Kidney (tissue), 14 donors: ENCODE results near the gene MOB3B. TPM values are rescaled to one million over a fixed set of nuclear protein-coding genes. Genes with fewer than 3 reads are reported as not detected.

Experiments used
- DNase-seq, 5 donors: peaks; one replicate each; pipeline ENCODE4 v3.0.0-alpha.2; 2013 to 2020
- FAIRE-seq: peaks from 2 replicates; lab custom pipeline; 2012; peaks lifted over from hg19 to GRCh38; lab: Jason Lieb, UNC
- H3K27ac ChIP-seq, 2 donors: one replicate each; pipeline ENCODE4 v1.7.0; 2013; ENCODE audit warnings: low read depth in 2 of 2, low read length in 2 of 2, inconsistent platforms in 1 of 2
- H3K27me3 ChIP-seq: one replicate; pipeline ENCODE4 v1.7.1; 2013; ENCODE audit warnings: low read length, inconsistent platforms; ENCODE audit not compliant: control insufficient read depth, insufficient read depth
- H3K36me3 ChIP-seq, 3 donors: one replicate each; pipeline versions ENCODE4 v1.7.0 to v1.7.1; 2013; ENCODE audit warnings: low read length in 3 of 3, control low read depth in 1 of 3, inconsistent platforms in 1 of 3; ENCODE audit not compliant: insufficient read depth in 3 of 3, control insufficient read depth in 2 of 3
- H3K4me1 ChIP-seq, 3 donors: one replicate each; pipeline versions ENCODE4 v1.7.0 to v1.7.1; 2013; ENCODE audit warnings: low read length in 3 of 3, inconsistent platforms in 1 of 3, low read depth in 1 of 3; ENCODE audit not compliant: control insufficient read depth in 2 of 3, insufficient read depth in 2 of 3
- H3K4me3 ChIP-seq, 3 donors: one replicate each; pipeline versions ENCODE4 v1.7.0 to v1.8.1; 2013; ENCODE audit warnings: low read length in 3 of 3, control low read depth in 1 of 3, inconsistent platforms in 1 of 3
- H3K9ac ChIP-seq, 3 donors: one replicate each; pipeline versions ENCODE4 v1.7.0 to v1.7.1; 2013; ENCODE audit warnings: low read length in 3 of 3, control low read depth in 1 of 3, inconsistent platforms in 1 of 3
- H3K9me3 ChIP-seq, 3 donors: one replicate each; pipeline versions ENCODE4 v1.7.0 to v1.7.1; 2013; ENCODE audit warnings: low read length in 3 of 3, control low read depth in 1 of 3, inconsistent platforms in 1 of 3; ENCODE audit not compliant: control insufficient read depth in 2 of 3, insufficient read depth in 1 of 3
- intact Hi-C: fragments of 100-400 bp; cut with DNase I; formaldehyde crosslinking; loops from one replicate; pipeline ENCODE4 v1.11.1; 2022
- polyA plus RNA-seq: library from polyadenylated mRNA; stranded (reverse); fragments of 350-450 nt; fragmentation: Illumina TruSeq; extraction: RNeasy Lipid Tissue Mini Kit (QIAGEN cat#74804); gene quantifications from one replicate; pipeline ENCODE4 v1.2.3, GENCODE V29; 2014; ENCODE audit warnings: low read depth, low replicate concordance; ENCODE audit not compliant: insufficient read depth
- total RNA-seq: library from RNA; stranded (reverse); fragmentation: NEBNext Ultra II Directional; extraction: Animal tissue kit (Norgen Biotek cat#: 25700); gene quantifications from one replicate; pipeline ENCODE4 v1.2.1, GENCODE V29; 2021
- TF ChIP-seq, protein P1 (sequence below): IDR thresholded peaks from 3 replicates; pipeline ENCODE4 v1.5.1; 2012; ENCODE audit warnings: mild to moderate bottlenecking, moderate library complexity, borderline replicate concordance; ENCODE audit not compliant: insufficient read depth; ENCODE audit errors: extremely low read depth
- donor health status: control.
- donor health status: control.
- donor health status: control.
- donor health status: control.
- donor health status: control.
- donor health status: DM: yes; HTN: yes; CAD: no.
- donor health status: Normal renal cell carcinoma (clear cell type).

MOB3B gene
- total and polyA plus RNA-seq, 2 donors from 2014 or later, result 5.9 to 22.5 TPM

- Histone ChIP-seq H3K27me3 (no peaks in the 10 kb centered on the region), H3K9me3 (no peaks in the 10 kb centered on the region), H3K36me3 (no peaks in the 10 kb centered on the region), H3K27ac (no peak overlapping the region), H3K9ac (no peak overlapping the region), H3K4me3 (no peak overlapping the region), H3K4me1 (peaks cover 0 to 15% (median 4%) of the 10 kb centered on the region in 3 donors)
- FAIRE-seq (no peak), DNase-seq (no peak)
- TF ChIP-seq, protein P1, sequence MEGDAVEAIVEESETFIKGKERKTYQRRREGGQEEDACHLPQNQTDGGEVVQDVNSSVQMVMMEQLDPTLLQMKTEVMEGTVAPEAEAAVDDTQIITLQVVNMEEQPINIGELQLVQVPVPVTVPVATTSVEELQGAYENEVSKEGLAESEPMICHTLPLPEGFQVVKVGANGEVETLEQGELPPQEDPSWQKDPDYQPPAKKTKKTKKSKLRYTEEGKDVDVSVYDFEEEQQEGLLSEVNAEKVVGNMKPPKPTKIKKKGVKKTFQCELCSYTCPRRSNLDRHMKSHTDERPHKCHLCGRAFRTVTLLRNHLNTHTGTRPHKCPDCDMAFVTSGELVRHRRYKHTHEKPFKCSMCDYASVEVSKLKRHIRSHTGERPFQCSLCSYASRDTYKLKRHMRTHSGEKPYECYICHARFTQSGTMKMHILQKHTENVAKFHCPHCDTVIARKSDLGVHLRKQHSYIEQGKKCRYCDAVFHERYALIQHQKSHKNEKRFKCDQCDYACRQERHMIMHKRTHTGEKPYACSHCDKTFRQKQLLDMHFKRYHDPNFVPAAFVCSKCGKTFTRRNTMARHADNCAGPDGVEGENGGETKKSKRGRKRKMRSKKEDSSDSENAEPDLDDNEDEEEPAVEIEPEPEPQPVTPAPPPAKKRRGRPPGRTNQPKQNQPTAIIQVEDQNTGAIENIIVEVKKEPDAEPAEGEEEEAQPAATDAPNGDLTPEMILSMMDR, result no peak
- intact Hi-C loops, result no loop called here
Measured at GRCh38 chr9:27358007-27358406, 171.6 kb downstream of the MOB3B start.

DNA sequence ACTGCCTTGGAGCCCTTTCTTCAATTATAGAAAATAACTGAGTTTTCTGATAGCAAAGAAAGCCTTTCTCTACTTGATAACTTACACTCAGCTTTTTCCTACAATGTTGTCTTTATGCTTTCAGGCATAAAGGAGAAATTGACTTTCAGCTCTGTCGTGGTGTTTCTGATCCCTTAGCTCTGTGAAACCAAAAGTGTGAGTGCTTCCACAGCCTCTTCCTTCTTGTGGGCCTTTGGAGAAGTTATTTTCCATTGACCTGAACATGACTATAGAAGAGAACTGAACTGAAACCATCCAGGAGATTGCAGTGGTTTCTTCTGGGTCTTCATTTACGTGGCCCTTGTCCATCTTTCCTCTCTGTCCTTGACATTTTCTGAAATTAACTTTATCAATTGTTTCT lies 173.2 kb downstream of the MOB3B start:
- TF ChIP-seq, protein P1, result no peak
- DNase-seq (no peak), FAIRE-seq (no peak)
- Histone ChIP-seq H3K9me3 (no peaks in the 10 kb centered on the region), H3K27me3 (no peaks in the 10 kb centered on the region), H3K36me3 (no peaks in the 10 kb centered on the region), H3K4me1 (peaks cover 0 to 4% (median 2%) of the 10 kb centered on the region in 3 donors), H3K9ac (no peak overlapping the region), H3K4me3 (no peak overlapping the region), H3K27ac (no peak overlapping the region)
- intact Hi-C loops, result no loop called here

GRCh38 chr9:27355166-27355565 lies 174.4 kb downstream of the MOB3B start:
- H3K27ac ChIP-seq, result no peak overlapping the region
- no peak overlapping the region for H3K4me3 ChIP-seq
- no peak overlapping the region for H3K9ac ChIP-seq
- TF ChIP-seq, protein P1, result no peak
- FAIRE-seq (no peak), DNase-seq (no peak)
- no peaks in the 10 kb centered on the region for H3K9me3 ChIP-seq
- intact Hi-C loops, result no loop called here
- no peaks in the 10 kb centered on the region for H3K27me3 ChIP-seq
- peaks cover 0 to 4% (median 0%) of the 10 kb centered on the region in 3 donors for H3K4me1 ChIP-seq
- no peaks in the 10 kb centered on the region for H3K36me3 ChIP-seq
